GM18526 (cell line): Measurements from ENCODE around the gene SPOCK1.

Experiments
- POLR2A ChIP-seq: IDR thresholded peaks from 3 replicates; pipeline ENCODE4 v1.6.1; 2011; ENCODE audit not compliant: insufficient read length; ENCODE audit errors: extremely low read depth

Gene SPOCK1

GRCh38 chr5:137498736-137499505 lies at the start of gene SPOCK1:
SPOCK1 (minus strand) TSS chr5:137499326.
- no peak for TF ChIP-seq POLR2A

- TF ChIP-seq POLR2A: no peak
Measured at GRCh38 chr5:137545956-137546355, 46.8 kb upstream of the SPOCK1 start.

GRCh38 chr5:137533963-137534362 lies 34.8 kb upstream of the SPOCK1 start:
- TF ChIP-seq POLR2A: no peak

GRCh38 chr5:137531266-137531665 lies 32.1 kb upstream of the SPOCK1 start:
- TF ChIP-seq POLR2A: no peak

- no peak for TF ChIP-seq POLR2A
Measured at GRCh38 chr5:137521246-137521645, 22.1 kb upstream of the SPOCK1 start.

- no peak for TF ChIP-seq POLR2A
Measured at GRCh38 chr5:137516961-137517360, 17.8 kb upstream of the SPOCK1 start.

GRCh38 chr5:137516251-137516797 lies 17.2 kb upstream of the SPOCK1 start:
- no peak for TF ChIP-seq POLR2A

GRCh38 chr5:137515238-137515637 lies 16.1 kb upstream of the SPOCK1 start:
- TF ChIP-seq POLR2A: no peak

- no peak for TF ChIP-seq POLR2A
Measured at GRCh38 chr5:137510671-137511070, 11.5 kb upstream of the SPOCK1 start.

- TF ChIP-seq POLR2A: no peak
Measured at GRCh38 chr5:137507150-137507549, 8.0 kb upstream of the SPOCK1 start.

GRCh38 chr5:137506296-137506695 lies 7.2 kb upstream of the SPOCK1 start:
- no peak for TF ChIP-seq POLR2A

GRCh38 chr5:137504916-137505315 lies 5.8 kb upstream of the SPOCK1 start:
- TF ChIP-seq POLR2A: no peak

- no peak for TF ChIP-seq POLR2A
Measured at GRCh38 chr5:137503456-137503855, 4.3 kb upstream of the SPOCK1 start.

- TF ChIP-seq POLR2A: no peak
Measured at GRCh38 chr5:137502632-137503031, 3.5 kb upstream of the SPOCK1 start.

GRCh38 chr5:137501846-137502406 lies 2.8 kb upstream of the SPOCK1 start:
- no peak for TF ChIP-seq POLR2A

- no peak for TF ChIP-seq POLR2A
Measured at GRCh38 chr5:137501226-137501625, 2.1 kb upstream of the SPOCK1 start.
